Activated CD8-positive, alpha-beta memory T cell treated with anti-CD3 and anti-CD28 coated beads, Interleukin-2, amount 50 U/mL, for 24 hours (primary cell): ENCODE results near the gene KMT2C.

ENCODE experiments used
- DNase-seq: peaks from one replicate; pipeline ENCODE4 v3.0.0-alpha.2; 2020; ENCODE audit errors: extremely low read depth

KMT2C gene

DNA sequence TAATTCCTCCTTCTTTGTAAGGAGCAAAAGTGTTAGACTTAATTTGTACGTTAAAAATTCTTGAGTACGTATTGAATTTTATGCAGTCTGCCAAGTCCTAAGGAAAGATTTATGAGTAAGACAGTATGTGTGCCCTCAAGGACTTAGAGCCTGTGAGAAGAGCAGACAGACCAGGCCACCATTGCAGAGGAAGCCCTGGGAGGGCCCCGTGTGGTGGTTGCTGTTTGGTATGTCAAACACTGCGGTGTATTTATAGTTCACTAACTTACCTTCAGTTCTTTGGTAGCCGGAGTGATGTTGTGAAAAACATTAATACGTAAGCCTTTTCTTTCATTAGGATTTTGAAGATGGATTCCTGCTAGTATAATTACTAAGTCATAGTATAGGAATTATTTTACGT, 327.4 kb downstream of the KMT2C start:
- DNase-seq, result no peak

DNA sequence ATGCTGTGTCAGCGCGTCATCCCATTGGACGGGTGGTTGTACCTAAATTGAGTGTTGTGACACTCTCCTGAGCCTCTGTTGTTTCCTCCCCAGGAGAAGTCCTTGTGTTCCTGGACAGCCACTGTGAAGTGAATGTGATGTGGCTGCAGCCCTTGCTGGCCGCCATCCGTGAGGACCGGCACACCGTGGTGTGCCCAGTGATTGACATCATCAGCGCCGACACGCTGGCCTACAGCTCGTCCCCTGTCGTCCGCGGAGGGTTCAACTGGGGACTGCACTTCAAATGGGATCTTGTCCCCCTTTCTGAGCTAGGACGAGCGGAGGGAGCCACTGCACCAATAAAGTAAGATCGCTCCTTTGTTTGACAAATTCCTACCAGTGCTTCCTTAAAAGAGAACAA, 327.9 kb downstream of the KMT2C start:
- no peak for DNase-seq

DNA sequence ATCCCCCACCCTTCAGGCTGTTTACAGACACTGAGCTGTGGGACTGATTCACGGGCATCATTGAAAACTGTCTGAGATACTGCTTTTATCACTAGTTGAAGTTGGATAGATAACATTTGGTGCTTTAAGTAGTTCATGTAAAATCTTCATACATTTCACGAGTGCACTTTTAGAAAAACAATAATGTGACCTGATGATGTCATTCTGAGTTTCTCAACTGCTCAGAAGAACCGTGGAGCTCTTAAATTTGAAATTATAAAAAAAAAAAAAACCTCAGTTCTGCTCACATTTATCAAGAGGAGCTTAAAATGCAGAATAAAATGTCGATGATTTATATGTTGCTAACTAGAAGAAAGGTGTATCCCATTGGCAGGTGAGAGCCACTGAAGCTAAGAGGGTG, 328.8 kb downstream of the KMT2C start:
- DNase-seq, result no peak

DNA sequence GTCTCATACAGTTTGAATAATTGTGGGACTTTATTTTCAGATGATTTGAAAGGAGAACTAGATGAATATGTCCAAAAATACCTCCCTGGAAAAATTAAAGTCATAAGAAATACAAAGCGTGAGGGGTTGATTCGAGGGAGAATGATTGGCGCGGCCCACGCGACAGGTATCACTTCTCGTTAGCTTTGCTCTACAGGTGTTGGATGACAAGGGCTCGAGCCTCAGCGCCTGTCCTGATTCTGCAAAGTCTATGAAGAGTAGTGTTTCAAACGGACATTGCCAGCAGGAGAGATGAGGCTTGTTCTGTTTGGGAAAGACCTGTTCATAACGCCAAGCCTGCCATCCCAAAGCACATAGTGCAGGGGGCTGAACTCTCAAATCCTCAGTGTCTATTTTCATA, 330.6 kb downstream of the KMT2C start:
- no peak for DNase-seq

DNA sequence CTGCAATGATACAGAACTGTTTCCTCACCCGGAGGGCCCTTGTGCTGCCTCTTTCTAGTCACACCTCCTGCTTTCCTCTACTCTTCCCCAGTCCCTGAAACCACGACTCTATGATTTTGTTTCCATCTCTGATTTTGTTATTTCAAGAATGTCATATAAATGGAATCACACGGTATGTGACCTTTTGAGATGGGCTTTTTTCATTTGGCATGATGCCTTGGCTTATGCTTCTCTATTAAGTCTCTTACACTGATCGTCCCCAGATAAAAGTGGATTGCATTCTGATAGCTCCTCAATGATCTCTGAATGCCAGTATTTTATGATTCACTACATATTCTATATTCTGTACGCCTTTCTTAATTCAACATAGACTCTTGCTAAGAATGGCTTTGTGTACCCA, 332.1 kb downstream of the KMT2C start:
- DNase-seq, result no peak

DNA sequence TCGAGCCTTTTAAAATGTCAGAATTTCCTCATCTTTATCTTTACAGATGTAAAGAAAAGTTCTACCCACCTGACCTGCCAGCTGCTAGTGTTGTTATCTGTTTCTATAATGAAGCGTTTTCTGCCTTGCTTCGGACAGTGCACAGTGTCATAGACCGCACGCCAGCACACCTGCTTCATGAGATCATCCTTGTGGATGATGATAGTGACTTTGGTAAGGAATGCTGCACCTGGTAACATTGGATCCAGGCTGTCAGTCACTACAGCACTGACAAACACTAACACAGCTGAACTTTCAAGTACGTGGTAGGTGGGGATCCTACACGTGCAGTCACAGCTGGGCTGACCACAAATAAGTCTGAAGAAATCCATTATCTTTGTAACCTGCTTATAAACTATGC, 332.7 kb downstream of the KMT2C start:
- DNase-seq, result no peak

DNA sequence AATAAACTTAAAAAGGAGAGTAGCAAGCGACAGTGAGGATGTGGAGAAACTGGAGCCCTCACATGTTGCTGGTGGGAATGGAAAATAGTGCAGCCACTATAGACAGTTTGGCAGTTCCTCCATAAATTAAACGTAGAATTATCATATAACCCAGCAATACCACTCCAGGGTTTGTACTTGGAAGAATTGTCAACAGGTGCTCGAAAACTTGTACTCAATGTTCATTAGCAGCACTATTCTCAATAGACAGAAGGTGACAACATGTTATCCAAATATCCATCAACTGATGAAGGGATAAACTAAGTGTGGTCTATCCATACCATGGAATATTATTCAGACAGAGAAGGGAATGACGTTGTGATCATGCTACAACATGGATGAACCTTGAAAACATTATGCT, 338.5 kb downstream of the KMT2C start:
- DNase-seq, result no peak

DNA sequence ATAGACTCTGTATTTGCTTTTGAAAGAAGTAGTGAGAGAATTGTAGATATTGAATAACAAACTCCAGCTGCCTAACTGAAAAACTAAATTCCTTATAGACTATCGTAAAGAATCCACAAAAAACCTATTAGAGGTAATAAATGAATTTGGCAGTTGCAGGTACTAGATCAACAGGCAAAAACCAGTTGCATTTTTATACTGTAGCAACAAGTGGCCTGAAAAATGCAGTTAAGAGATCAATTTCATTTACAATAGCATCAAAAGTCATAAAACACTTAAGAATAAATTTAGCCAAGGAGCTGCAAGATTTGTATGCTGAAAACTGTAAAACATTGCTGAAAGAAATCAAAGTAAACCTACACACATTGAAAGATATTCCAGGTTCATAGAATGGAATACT, 340.0 kb downstream of the KMT2C start:
- DNase-seq, result no peak

DNA sequence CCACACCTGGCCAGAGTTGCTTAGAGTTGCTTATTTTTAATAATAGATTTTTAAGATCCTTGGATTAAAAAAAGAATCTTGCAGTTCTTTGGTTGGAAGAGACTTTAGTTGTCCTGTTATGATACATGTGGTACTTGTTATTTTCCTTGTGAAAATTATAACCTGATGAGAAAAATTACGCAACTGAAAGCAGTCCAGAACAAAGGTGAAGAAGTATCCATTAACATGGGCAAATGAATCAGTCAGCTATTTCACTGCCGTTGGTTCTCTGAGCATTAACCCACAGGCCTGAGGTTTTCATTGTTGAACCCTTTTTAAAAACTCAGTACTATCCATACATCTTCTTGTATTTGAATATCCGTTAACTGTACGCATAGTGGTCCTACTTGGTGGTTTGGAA, 342.1 kb downstream of the KMT2C start:
- DNase-seq, result no peak

DNA sequence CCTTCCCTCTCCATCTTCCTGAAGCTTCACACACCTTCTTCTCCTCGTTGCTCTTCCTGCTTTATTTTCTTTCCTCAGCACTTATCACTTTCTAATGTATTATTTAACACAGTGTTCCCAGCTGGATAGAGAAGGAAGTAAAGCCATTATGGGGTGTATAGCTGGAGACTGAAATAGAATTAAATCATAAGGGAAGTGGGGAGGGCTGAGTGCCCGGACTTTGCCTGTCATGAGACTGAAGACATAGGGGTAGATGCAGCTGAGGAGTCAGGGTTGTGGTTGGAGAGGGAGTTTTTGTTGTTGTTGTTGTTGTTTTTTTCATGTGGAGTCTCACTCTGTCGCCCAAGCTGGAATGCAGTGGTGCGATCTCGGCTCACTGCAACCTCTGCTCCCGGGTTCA, 345.1 kb downstream of the KMT2C start:
- DNase-seq, result no peak

DNA sequence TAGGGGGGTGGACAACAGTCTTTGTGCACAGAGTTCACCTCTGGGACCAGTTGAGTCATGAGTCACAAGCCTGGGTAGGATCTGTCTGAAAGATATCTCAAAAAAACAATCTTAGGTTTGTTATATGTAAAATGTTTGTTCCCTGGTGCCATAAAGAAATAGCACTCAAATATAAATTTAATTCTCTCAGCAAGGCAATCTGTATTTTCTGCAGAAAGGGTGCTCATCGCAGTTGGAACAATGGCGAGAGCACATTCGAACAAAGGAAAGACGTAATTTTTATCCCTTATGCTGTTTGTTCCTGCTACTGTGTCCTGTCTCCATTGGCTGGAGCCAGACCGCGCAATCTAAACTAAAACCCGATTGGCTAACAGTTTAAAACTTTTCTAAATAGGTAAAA, 346.6 kb downstream of the KMT2C start:
- DNase-seq, result no peak

DNA sequence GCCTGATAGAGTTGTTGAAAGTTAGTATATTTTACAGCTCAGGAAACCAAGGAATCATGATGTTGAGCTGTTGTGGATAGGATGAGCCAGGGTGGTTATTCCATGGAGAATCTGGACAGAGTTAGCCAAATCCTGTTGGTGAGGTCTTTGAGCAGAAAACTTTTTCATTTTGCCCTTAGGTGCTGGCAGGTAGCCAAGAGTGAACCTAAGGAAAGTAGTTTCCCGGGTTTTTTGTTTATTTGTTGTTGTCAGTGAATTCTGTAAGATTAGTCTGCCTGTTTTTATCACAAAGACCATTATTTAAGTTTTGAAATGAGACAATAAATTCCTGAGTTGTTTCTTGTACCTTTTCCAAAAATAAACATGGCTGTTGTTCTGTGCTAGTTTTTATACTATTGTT, 349.3 kb downstream of the KMT2C start:
- DNase-seq, result no peak

DNA sequence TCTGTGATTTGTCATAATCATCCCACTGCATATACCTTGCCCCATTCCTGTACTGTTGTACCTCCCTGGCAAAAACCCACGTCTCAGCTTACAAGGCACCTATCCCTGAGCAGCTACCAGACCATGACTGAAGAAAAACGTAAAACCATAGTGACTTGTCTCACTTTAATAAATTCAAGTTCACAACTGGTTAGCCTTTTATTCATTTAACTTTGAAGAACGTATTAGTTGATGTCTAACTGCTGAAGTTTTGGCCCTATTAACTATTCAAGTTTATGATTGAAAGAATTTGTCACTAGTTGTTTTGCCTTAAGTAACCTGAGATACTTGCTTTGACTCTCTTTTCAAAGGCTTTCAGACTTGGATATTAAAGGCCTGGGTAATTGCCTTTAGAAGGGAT, 350.7 kb downstream of the KMT2C start:
- DNase-seq, result no peak
